AG10803 (cell line): ENCODE results near the gene MPPED1.

Experiments used
- DNase-seq: peaks from one replicate; pipeline ENCODE4 v3.0.0; 2010; ENCODE audit warnings: low read depth
- H3K4me3 ChIP-seq: 2 replicates; pipeline ENCODE4 v1.5.1; 2011; ENCODE audit warnings: mild to moderate bottlenecking, low read length, control low read depth
- CTCF ChIP-seq: conservative IDR thresholded peaks from 2 replicates; pipeline ENCODE4 v1.5.1; 2011; ENCODE audit warnings: mild to moderate bottlenecking, low read length, control low read depth, inconsistent platforms

Gene MPPED1

GRCh38 chr22:43376765-43377547, 34.9 kb upstream of the MPPED1 start:
- DNase-seq = no peak
- H3K4me3 ChIP-seq = no peak overlapping the region
- TF ChIP-seq CTCF = no peak

- DNase-seq = peak; percentile 34
- H3K4me3 ChIP-seq = no peak overlapping the region
- no peak for TF ChIP-seq CTCF
These were observed 34.3 kb upstream of the MPPED1 start for GRCh38 chr22:43377548-43377895.

GRCh38 chr22:43377896-43378704, 33.7 kb upstream of the MPPED1 start:
- peak; percentile 29 for DNase-seq

GRCh38 chr22:43381693-43382092, 30.1 kb upstream of the MPPED1 start:
- no peak overlapping the region for H3K4me3 ChIP-seq
- no peak for DNase-seq
- no peak for TF ChIP-seq CTCF

More at GRCh38 chr22:43377896-43378704, 33.7 kb upstream of the MPPED1 start:
- no peak for TF ChIP-seq CTCF
- H3K4me3 ChIP-seq = no peak overlapping the region

GRCh38 chr22:43384863-43385262, 27.0 kb upstream of the MPPED1 start:
- DNase-seq = no peak
- TF ChIP-seq CTCF = no peak
- no peak overlapping the region for H3K4me3 ChIP-seq

GRCh38 chr22:43385770-43386641, 25.8 kb upstream of the MPPED1 start:
- peak; percentile 72 for DNase-seq
- TF ChIP-seq CTCF = peak; percentile 92
- no peak overlapping the region for H3K4me3 ChIP-seq
